ENCODE measurements around the gene LRFN2.

- TF ChIP-seq, protein P1, sequence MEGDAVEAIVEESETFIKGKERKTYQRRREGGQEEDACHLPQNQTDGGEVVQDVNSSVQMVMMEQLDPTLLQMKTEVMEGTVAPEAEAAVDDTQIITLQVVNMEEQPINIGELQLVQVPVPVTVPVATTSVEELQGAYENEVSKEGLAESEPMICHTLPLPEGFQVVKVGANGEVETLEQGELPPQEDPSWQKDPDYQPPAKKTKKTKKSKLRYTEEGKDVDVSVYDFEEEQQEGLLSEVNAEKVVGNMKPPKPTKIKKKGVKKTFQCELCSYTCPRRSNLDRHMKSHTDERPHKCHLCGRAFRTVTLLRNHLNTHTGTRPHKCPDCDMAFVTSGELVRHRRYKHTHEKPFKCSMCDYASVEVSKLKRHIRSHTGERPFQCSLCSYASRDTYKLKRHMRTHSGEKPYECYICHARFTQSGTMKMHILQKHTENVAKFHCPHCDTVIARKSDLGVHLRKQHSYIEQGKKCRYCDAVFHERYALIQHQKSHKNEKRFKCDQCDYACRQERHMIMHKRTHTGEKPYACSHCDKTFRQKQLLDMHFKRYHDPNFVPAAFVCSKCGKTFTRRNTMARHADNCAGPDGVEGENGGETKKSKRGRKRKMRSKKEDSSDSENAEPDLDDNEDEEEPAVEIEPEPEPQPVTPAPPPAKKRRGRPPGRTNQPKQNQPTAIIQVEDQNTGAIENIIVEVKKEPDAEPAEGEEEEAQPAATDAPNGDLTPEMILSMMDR (IDR thresholded peaks at IDR 0.05; ENCODE audit: low read depth, low read length, poor library complexity, severe bottlenecking): no peak
- no peak for TF ChIP-seq EZH2phosphoT487 (IDR thresholded peaks at IDR 0.05; ENCODE audit: borderline replicate concordance, low read length)
Measured at GRCh38 chr6:40394381-40394780, 192.8 kb downstream of the LRFN2 start.
